AG08396 (cell line): ENCODE data around the gene CTNNA3.

ENCODE experiments used
- DNase-seq: peaks from one replicate; pipeline ENCODE4 v3.0.0; 2012; ENCODE audit warnings: low spot score, mixed read lengths

CTNNA3 gene

GRCh38 chr10:67665491-67665890, 30.5 kb downstream of the CTNNA3 start:
- no peak for DNase-seq

DNA sequence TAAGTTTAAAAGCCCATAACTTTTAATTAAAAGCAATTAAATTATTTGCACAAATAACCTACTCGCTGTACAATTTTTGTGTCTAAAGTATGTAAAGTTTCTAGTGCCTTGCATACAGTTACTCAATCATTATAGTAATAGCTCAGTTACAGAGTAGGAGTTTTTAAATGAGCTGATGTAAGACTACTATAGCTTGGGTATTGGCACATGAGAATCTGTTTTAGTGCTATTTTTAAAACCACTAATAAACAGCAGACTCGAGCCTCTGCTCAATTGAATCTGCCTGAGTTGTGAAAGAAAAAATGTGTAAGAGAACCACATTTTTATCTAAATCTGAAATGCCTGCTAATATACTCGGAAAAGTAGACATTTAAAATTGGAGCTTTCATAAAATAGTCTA, 31.1 kb downstream of the CTNNA3 start:
- DNase-seq: no peak

DNA sequence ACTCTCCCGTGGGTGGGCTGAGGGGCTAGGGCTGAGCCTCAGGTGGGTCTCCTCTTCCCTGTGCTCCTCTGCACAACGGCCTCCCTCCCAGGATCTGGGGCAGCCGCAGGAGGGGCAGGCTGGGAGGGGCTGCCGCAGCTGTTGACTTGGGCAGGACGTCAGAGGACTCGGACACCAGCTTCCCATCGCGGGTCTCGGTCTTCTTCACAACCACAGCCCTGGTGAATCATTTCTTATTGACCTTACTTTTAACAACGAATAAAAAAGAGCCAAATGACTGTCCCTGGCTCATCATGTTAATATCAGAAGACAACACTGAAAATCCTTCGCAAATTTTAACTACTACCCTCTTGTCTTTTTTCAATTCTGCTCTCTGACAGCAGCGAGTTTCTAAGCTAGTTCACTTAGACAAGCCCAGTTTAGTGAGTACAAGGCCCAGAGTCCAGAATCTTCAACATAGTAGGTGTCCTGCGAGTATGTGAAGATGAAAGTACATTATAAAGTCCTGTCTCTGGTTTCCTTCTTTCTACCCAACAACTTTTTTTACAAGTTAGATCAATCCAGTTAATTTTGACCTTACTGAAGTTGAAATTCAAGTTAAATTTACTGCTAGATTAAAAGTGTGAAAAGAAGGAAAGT, 32.4 kb downstream of the CTNNA3 start:
- no peak for DNase-seq

DNA sequence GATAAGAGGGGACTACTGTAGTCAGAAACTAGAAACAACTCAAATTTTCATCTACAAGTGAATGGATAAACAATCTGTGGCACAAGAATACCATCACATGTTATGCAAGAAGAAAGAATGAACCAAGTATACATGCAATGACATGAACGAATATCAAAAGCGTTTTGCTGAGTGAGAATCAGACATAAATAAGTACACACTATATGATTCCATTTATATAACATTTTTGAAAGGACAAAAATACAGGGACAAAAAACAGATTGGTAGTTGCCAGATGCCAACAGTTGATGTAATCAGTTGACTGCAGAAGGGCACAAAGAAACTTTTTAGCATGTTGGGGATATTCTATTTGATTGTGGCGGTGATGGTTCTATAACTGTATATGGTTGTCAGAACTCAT, 33.6 kb downstream of the CTNNA3 start:
- no peak for DNase-seq

- no peak for DNase-seq
These were observed 36.5 kb downstream of the CTNNA3 start for GRCh38 chr10:67659497-67659896.

DNA sequence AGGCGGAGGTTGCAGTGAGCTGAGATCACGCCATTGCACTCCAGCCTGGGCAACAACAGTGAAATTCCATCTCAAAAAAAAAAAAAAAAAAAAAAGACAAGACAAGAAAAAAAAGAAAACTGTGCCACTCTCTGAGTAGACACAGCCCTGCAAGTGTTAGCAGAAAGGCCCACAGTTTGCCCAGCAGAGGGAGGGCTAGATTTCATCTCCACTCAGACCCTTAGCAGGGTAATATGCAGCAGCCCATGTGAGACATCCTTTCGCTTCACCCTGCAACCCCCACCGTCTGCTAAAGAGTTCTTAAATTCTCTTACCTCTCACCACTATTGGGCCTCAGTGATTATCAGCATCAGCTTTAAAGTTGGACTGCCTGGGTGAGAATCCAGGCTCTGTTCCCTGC, 38.2 kb downstream of the CTNNA3 start:
- no peak for DNase-seq

DNA sequence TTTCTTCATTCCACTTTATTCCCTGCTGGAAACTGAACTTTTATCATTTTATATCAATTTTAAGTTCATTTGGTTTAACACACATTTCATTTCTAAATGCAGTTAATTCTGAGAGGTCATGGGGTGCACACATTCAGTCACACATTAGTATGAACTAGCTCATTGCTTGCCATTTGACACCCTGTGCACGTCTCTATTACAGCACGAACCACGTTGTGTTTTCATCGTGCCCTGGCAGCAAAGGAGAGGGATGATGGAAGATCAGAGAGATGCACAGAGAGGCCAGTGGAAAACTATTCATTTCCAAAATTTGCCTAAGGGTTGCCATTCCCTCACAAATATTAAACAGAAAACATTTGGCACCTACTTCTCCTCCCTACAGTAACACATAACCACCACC, 45.4 kb downstream of the CTNNA3 start:
- DNase-seq: no peak

- no peak for DNase-seq
These were observed 47.3 kb downstream of the CTNNA3 start for GRCh38 chr10:67648613-67649229.

DNA sequence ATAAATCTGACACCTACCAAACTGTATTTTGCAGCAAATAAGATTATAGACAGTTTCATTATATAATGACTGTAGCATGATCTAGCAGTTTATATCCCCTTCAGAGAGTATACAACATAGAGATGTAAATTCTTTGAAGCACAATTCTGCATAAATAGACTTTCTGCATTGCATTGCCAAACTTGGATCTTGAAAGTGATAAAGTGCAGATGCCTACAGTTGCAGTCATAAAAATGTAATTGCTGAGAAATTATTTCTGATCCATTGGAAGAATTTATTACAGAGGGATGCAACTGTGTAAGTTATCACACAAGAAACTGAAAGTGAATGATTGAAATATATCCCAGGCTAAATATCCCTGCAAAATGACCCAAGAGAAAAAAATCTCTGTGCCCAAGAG, 65.1 kb downstream of the CTNNA3 start:
- no peak for DNase-seq

DNA sequence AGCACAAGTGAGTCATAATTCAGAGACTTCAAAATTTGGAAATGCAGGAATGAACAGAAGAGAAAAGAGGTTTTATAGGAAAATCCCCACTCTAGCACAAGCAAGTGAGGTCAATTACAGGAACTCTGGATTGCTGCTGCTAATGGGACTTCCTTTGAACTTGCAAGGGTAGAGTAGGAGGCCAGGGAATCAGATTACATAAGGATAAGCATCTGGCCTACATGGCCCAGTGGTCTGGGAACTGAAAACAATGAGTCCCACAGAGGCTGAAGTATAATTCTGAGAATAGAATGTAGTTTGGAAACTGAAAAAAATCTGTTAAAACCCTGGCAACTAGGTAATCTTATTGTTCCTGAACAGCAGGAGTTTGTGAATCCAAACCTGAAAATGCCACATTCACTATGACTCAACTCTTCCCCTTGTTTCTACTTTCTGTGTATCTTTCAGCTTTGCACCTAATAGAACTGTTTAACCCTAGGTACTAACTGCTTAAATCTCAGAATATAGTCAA, 66.5 kb downstream of the CTNNA3 start:
- no peak for DNase-seq

DNA sequence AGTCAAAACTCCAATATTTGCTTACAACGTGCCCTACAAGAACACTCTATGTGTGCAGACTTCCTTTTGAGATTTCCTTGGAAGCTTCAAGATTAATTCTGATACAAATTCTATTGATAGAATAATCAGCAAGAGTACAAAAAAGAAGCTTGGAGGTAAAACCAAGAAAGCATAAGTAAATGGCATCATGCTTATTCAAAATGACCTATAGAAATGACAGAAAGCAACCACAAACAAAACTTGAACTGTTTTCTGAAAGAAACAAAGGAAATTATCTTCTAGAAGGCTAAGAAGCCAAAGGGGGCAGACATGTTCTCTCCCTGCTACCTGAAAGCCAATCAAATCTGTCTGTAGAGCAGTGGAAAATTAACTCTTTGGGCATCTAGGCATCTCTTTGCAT, 73.0 kb downstream of the CTNNA3 start:
- DNase-seq: no peak

DNA sequence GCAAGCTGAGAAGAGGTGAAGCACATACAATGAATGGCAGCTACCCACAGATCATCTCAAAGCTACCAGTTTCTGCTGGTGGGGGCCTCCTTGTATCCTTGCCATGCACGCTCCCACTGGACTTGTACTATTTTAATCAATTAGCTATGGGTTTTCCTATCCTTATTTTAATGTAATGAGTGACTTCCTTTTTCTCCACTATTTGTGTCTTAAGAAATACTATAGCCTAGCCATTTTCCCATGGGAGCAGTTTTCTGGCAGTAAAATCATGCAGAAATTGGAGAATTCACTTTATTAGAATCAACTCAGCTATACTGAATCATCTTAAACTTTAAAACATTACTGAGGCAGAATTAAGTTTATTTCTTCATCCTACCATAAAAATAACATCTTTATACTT, 73.5 kb downstream of the CTNNA3 start:
- no peak for DNase-seq

DNA sequence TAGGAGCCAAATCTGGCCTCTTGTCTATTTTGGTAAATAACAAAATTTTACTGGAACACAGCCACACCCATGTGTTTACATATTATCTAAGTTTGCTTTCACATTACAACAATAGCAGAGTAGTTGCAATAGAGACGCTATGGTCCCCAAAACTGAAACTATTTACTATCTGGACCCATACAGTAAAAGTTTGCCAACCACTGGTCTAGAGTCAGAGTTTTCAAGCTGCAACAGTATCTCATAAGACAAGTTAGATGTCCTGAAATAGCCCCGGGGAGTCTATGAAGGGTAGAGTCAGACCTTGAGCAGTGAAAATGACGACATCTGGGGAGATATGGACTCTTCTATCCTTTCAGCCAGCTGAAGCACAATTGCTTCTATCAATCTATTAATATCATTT, 74.2 kb downstream of the CTNNA3 start:
- DNase-seq: no peak

DNA sequence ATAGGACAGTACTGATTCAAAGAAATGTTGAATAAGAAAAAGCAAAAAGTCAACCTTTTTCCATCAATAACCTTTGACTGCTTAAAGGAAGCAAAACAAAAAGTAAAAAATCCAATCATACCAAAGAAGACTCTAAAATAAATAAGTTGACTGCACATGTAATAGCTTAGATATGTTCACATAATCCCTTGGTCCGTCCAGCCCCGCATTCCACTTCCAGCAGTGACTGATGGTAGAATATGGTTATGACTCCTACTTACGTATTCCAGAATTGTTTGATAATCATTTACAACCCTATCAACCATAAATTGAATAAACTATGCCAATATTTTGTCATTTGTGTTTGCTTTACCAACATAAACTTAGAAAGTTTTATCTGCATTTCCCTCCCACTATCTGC, 77.9 kb downstream of the CTNNA3 start:
- no peak for DNase-seq

- no peak for DNase-seq
These were observed 83.1 kb downstream of the CTNNA3 start for GRCh38 chr10:67612577-67613537.

- DNase-seq: no peak
These were observed 83.8 kb downstream of the CTNNA3 start for GRCh38 chr10:67612176-67612575.

GRCh38 chr10:67609996-67610793, 85.8 kb downstream of the CTNNA3 start:
- no peak for DNase-seq

- DNase-seq: no peak
These were observed 88.0 kb downstream of the CTNNA3 start for GRCh38 chr10:67608001-67608400.

- DNase-seq: no peak
These were observed 88.5 kb downstream of the CTNNA3 start for GRCh38 chr10:67607472-67607871.

DNA sequence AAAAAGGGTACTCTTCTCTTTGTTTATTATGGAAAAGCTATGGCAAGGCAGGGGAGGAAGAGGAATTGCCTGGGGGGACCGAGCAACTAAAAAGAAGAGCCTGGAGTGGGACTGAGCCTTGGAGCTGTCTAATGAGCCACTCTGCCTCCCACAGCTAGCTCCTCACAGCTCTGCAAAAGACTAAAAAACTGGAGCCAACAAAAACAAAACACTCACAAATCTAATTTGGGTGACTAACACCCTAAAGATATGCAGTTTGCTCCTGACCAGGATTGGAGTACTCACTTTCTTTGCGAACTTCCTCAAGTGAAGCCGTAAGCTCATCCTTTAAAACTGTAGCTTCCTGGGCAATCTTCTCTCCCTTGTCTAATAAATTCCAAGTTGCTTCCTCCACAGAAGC, 89.4 kb downstream of the CTNNA3 start:
- no peak for DNase-seq

GRCh38 chr10:67603701-67604100, 92.3 kb downstream of the CTNNA3 start:
- no peak for DNase-seq

DNA sequence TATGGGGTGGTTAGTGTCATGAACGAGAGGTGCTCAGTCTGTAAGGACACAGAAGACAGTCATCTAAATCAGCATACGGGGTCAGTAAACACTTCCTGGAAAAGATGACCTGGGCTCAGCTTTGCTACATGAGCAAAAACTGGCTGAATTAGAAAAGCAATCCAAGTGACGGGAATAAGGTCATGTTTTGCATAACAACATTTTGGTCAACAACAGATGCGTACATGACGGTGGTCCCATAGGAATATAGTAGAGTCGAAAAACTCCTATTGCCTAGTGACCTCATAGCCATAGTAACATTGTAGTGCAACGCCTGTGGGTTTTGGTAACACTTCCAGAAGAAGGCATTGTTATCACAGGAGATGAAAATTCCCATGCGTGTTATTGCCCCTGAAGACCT, 92.9 kb downstream of the CTNNA3 start:
- DNase-seq: no peak
